Muscle of back (tissue), 11 donors: ENCODE results near the gene ATG10. TPM values are rescaled to one million over a fixed set of nuclear protein-coding genes. Genes with fewer than 3 reads are reported as not detected.

Source experiments
- DNase-seq, 3 donors: peaks; one replicate each; pipeline versions ENCODE4 v3.0.0 to v3.0.0-alpha.2; 2013
- polyA plus RNA-seq, 10 donors: library from polyadenylated mRNA; unstranded; fragments of 120-200 nt; gene quantifications; one replicate each; pipeline ENCODE4 v1.2.1, GENCODE V29; 2013; ENCODE audit not compliant: insufficient read length in 10 of 10

Gene ATG10
- polyA plus RNA-seq, 10 donors, result 6.3 to 12.5 (median 9.5) TPM

DNA sequence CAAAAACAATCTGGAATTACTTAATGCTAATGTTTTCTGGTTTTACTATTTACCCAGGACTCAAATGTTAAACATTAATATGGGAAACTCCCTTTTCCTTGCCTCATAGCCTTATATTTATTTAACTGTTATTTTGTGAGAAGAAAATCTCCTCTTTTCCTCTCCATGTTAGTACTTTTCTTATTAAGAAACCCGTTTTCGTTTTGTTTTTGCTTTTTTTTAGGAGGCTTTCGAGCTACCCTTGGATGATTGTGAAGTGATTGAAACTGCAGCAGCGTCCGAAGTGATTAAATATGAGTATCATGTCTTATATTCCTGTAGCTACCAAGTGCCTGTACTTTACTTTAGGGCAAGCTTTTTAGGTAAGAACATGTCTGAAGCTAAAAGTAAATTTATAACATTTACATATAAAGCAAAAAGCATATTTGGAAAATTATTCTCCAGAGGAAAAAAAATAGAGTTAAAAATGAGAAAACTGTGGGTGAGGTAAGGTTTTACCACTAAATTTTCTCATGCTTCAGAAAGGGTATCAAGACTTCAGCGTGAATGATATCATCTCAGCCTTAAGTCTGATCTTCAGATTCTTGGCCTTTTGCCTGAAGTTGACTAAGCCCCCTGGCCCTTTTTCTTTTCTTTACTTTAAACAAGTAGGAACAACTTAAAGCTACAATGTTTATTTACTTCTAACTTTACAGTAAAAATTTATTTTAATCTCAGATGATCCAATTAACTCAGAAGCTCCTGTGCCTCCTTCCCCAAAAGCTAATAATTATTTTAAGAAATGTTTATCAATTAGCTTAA, 192.6 kb downstream of the ATG10 start:
- peak; percentile 73 to 85 (median 81) for DNase-seq

- peak; percentile 53 to 83 (median 63) for DNase-seq
These were observed 193.3 kb downstream of the ATG10 start for GRCh38 chr5:82164977-82165713.

GRCh38 chr5:82165740-82166530, 194.1 kb downstream of the ATG10 start:
- DNase-seq, result peak; percentile 86 to 93 (median 88)

- no peak for DNase-seq
These were observed 195.6 kb downstream of the ATG10 start for GRCh38 chr5:82167372-82167935.

DNA sequence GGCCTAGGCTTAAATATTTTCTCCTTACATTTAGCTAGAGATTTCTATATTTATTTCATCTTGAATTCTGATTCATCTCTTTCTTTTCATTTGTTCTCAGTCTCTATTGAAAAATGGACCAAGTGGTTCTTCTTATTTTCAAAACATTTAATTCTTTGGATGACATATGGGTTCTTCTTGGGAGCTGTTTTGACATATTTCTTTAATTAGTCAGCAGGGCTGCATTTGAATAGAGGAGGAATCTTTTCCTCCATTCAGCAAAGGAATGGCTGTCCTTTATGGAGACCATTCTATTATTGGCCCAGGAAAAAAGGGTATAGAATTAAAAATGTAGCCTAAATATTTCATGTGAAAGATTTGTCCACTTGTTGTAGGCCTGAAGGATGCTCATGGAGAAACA, 196.5 kb downstream of the ATG10 start:
- no peak for DNase-seq

- DNase-seq, result no peak
These were observed 198.1 kb downstream of the ATG10 start for GRCh38 chr5:82169892-82170291.

- peak; percentile 26 to 66 (median 48) for DNase-seq
These were observed 202.5 kb downstream of the ATG10 start for GRCh38 chr5:82174128-82174918.

DNA sequence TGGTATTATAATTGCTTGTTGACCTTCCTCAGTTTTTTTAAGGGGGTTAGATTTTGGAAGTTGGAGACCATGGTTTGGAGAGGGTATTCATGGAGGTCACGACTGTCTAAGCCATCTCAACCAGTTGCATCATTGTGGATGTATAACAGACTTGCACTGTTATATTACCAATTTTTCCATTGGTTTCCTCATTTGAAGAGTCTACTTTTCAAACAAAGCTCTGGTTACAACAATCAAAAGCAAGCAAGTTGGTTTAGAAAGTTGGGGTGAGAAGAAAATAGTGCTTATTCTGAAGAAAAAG, 203.0 kb downstream of the ATG10 start:
- no peak for DNase-seq

GRCh38 chr5:82176115-82176814, 204.4 kb downstream of the ATG10 start:
- no peak for DNase-seq

DNA sequence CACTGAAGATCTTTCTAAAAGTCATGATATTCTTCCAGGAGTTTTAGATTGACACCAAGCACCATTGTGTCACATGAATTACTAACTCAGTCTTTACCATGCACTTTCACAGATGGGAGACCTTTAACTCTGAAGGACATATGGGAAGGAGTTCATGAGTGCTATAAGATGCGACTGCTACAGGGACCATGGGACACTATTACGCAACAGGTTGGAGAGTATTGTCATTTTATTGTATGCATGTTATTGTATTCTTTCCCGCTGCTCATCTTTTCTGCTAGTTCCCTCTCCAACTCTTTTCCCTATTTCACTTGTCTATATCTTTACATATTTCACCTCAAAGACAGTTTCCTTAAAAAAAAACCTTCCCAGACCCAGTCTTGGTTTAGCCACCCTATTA, 206.6 kb downstream of the ATG10 start:
- no peak for DNase-seq

- DNase-seq, result no peak
These were observed 210.8 kb downstream of the ATG10 start for GRCh38 chr5:82182662-82183061.

GRCh38 chr5:82183828-82184227, 212.0 kb downstream of the ATG10 start:
- no peak for DNase-seq

- DNase-seq, result no peak
These were observed 214.0 kb downstream of the ATG10 start for GRCh38 chr5:82185851-82186250.

GRCh38 chr5:82197550-82197949, 225.7 kb downstream of the ATG10 start:
- no peak for DNase-seq

- no peak for DNase-seq
These were observed 232.7 kb downstream of the ATG10 start for GRCh38 chr5:82204567-82204966.

GRCh38 chr5:82205005-82205404, 233.2 kb downstream of the ATG10 start:
- no peak for DNase-seq

DNA sequence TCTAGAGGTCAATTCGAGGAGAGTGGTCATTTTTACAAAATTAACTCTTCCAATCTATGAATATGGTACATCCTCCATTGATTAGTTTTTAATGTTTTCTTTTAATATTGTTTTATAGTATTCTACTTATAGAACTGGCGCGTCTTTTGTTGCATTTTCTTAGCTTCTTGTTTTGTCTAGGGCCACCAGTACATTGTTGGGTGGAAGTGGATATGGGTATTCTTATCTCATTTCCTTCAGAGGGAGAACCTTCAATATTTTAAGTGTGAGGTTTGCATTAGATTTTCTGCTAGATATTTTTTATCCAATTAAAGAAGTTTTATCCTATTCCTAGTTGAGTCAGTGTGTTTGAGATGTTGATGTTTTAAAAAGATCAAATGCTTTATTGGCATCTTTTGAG, 236.5 kb downstream of the ATG10 start:
- DNase-seq, result no peak

- DNase-seq, result no peak
These were observed 240.2 kb downstream of the ATG10 start for GRCh38 chr5:82211855-82212572.

GRCh38 chr5:82217917-82218316, 246.1 kb downstream of the ATG10 start:
- no peak for DNase-seq
